NCI-H1105 (cell line): Measurements from ENCODE around the gene STARD3.

Experiments used
- DNase-seq: peaks from one replicate; lab custom pipeline; 2025; lab: John Stamatoyannopoulos, UW

The STARD3 gene

GRCh38 chr17:39639043-39639442 is 2.1 kb downstream of the STARD3 start:
- no peak for DNase-seq

GRCh38 chr17:39639566-39640458 is 2.9 kb downstream of the STARD3 start:
- DNase-seq, result no peak

- no peak for DNase-seq
Measured at GRCh38 chr17:39640591-39641031, 3.7 kb downstream of the STARD3 start.

GRCh38 chr17:39641097-39641496 is 4.2 kb downstream of the STARD3 start:
- DNase-seq, result no peak

- no peak for DNase-seq
Measured at GRCh38 chr17:39641883-39642282, 4.9 kb downstream of the STARD3 start.

GRCh38 chr17:39642291-39643074 is 5.5 kb downstream of the STARD3 start:
- DNase-seq, result no peak

GRCh38 chr17:39643271-39643670 is 6.3 kb downstream of the STARD3 start:
- DNase-seq, result no peak

- DNase-seq, result no peak
Measured at GRCh38 chr17:39647256-39647655, 10.3 kb downstream of the STARD3 start.

- DNase-seq, result no peak
Measured at GRCh38 chr17:39648616-39649366, 11.8 kb downstream of the STARD3 start.

GRCh38 chr17:39650121-39650579 is 13.2 kb downstream of the STARD3 start:
- no peak for DNase-seq

GRCh38 chr17:39651923-39652586 is 15.1 kb downstream of the STARD3 start:
- no peak for DNase-seq

- no peak for DNase-seq
Measured at GRCh38 chr17:39652587-39653315, 15.8 kb downstream of the STARD3 start.

GRCh38 chr17:39653316-39653661 is 16.3 kb downstream of the STARD3 start:
- no peak for DNase-seq

- DNase-seq, result no peak
Measured at GRCh38 chr17:39653662-39654331, 16.9 kb downstream of the STARD3 start.

GRCh38 chr17:39655105-39655504 is 18.2 kb downstream of the STARD3 start:
- no peak for DNase-seq

GRCh38 chr17:39658346-39658745 is 21.4 kb downstream of the STARD3 start:
- no peak for DNase-seq

GRCh38 chr17:39658760-39659159 is 21.8 kb downstream of the STARD3 start:
- no peak for DNase-seq

- DNase-seq, result no peak
Measured at GRCh38 chr17:39659279-39660010, 22.5 kb downstream of the STARD3 start.

- DNase-seq, result no peak
Measured at GRCh38 chr17:39660011-39660360, 23.0 kb downstream of the STARD3 start.
